UCSD-AML1 (cell line): Measurements from ENCODE around the gene SUCLG2.
"Not testable (repeated sequence)": the region's sequence is repeated elsewhere in the genome, so short reads cannot be mapped to it uniquely, and the experiment has no call there.

Source experiments
- DNase-seq: peaks from one replicate; lab custom pipeline; 2025; ENCODE audit not compliant: unreplicated experiment; lab: John Stamatoyannopoulos, UW

The SUCLG2 gene

GRCh38 chr3:67561667-67562394, 92.6 kb downstream of the SUCLG2 start:
- no peak for DNase-seq

GRCh38 chr3:67561266-67561665, 93.1 kb downstream of the SUCLG2 start:
- no peak for DNase-seq

- no peak for DNase-seq
Observed at GRCh38 chr3:67559029-67559605, 95.3 kb downstream of the SUCLG2 start.

GRCh38 chr3:67558426-67558825, 96.0 kb downstream of the SUCLG2 start:
- no peak for DNase-seq

- no peak for DNase-seq
Observed at GRCh38 chr3:67557848-67558355, 96.5 kb downstream of the SUCLG2 start.

GRCh38 chr3:67551361-67552016, 102.9 kb downstream of the SUCLG2 start:
- no peak for DNase-seq

- no peak for DNase-seq
Observed at GRCh38 chr3:67550541-67550940, 103.9 kb downstream of the SUCLG2 start.

GRCh38 chr3:67542502-67543250, 111.7 kb downstream of the SUCLG2 start:
- DNase-seq: not testable (repeated sequence)

GRCh38 chr3:67540198-67540894, 114.1 kb downstream of the SUCLG2 start:
- DNase-seq: no peak

- not testable (repeated sequence) for DNase-seq
Observed at GRCh38 chr3:67537203-67537602, 117.2 kb downstream of the SUCLG2 start.

- no peak for DNase-seq
Observed at GRCh38 chr3:67535006-67535405, 119.4 kb downstream of the SUCLG2 start.

- DNase-seq: no peak
Observed at GRCh38 chr3:67534594-67534993, 119.8 kb downstream of the SUCLG2 start.

- no peak for DNase-seq
Observed at GRCh38 chr3:67531181-67532101, 123.0 kb downstream of the SUCLG2 start.

- DNase-seq: no peak
Observed at GRCh38 chr3:67529915-67530314, 124.5 kb downstream of the SUCLG2 start.

GRCh38 chr3:67529337-67529736, 125.1 kb downstream of the SUCLG2 start:
- no peak for DNase-seq

GRCh38 chr3:67526246-67526645, 128.2 kb downstream of the SUCLG2 start:
- no peak for DNase-seq

GRCh38 chr3:67524046-67524445, 130.4 kb downstream of the SUCLG2 start:
- DNase-seq: no peak

GRCh38 chr3:67522081-67522480, 132.3 kb downstream of the SUCLG2 start:
- DNase-seq: no peak

GRCh38 chr3:67521053-67521646, 133.3 kb downstream of the SUCLG2 start:
- no peak for DNase-seq
